ENCODE results near the gene C3orf62.

DNA sequence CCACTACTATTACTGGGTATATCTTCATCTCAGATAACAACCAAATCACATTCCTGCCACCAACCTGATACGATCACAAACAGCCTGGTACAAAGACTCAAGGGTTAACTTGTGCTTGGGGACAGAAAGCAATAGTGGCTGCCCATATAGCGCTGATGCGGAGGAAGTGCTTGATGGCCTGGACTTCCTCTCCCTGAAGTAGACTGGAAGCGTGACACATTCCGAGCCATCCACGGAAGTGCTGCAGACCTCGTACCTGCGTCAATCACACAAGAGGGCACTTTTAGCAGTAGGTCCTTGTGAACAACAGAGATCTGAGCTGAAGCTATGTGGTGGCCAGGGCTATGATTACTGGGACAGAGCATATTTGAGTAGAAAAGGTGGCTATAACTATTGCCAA lies 17.3 kb upstream of the C3orf62 start:
- TF ChIP-seq, protein P1, sequence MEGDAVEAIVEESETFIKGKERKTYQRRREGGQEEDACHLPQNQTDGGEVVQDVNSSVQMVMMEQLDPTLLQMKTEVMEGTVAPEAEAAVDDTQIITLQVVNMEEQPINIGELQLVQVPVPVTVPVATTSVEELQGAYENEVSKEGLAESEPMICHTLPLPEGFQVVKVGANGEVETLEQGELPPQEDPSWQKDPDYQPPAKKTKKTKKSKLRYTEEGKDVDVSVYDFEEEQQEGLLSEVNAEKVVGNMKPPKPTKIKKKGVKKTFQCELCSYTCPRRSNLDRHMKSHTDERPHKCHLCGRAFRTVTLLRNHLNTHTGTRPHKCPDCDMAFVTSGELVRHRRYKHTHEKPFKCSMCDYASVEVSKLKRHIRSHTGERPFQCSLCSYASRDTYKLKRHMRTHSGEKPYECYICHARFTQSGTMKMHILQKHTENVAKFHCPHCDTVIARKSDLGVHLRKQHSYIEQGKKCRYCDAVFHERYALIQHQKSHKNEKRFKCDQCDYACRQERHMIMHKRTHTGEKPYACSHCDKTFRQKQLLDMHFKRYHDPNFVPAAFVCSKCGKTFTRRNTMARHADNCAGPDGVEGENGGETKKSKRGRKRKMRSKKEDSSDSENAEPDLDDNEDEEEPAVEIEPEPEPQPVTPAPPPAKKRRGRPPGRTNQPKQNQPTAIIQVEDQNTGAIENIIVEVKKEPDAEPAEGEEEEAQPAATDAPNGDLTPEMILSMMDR (conservative IDR thresholded peaks at IDR 0.05): no peak
- no peak for TF ChIP-seq EZH2 (IDR thresholded peaks at IDR 0.05; ENCODE audit: low read depth)

All from PC-9 (cell line).